KOPT-K1 (cell line): Measurements from ENCODE around the gene RIT2.

Experiments
- H3K27ac ChIP-seq: fragments of 200-600 bp; sonication (generic); 2 replicates; pipeline ENCODE4 v1.5.1; 2016; ENCODE audit warnings: antibody characterized with exemption, mild to moderate bottlenecking, low read depth, low read length; ENCODE audit not compliant: poor library complexity, severe bottlenecking
- H3K36me3 ChIP-seq: fragments of 200-600 bp; sonication (generic); 2 replicates; pipeline ENCODE4 v1.5.1; 2017; ENCODE audit warnings: antibody characterized with exemption, mild to moderate bottlenecking, low read length, moderate library complexity; ENCODE audit not compliant: insufficient read depth
- H3K9me3 ChIP-seq: fragments of 200-600 bp; sonication (generic); 2 replicates; pipeline ENCODE4 v1.5.1; 2017; ENCODE audit warnings: antibody characterized with exemption, low read length, mild to moderate bottlenecking; ENCODE audit not compliant: insufficient read depth, poor library complexity, severe bottlenecking

RIT2 gene

GRCh38 chr18:42734520-42734919 lies 381.0 kb downstream of the RIT2 start:
- no peaks in the 10 kb centered on the region for H3K9me3 ChIP-seq
- no peak overlapping the region for H3K27ac ChIP-seq
- H3K36me3 ChIP-seq, result no peaks in the 10 kb centered on the region

- Histone ChIP-seq H3K9me3 (no peaks in the 10 kb centered on the region), H3K36me3 (no peaks in the 10 kb centered on the region), H3K27ac (no peak overlapping the region)
These were observed 385.2 kb downstream of the RIT2 start for GRCh38 chr18:42730272-42730671.

GRCh38 chr18:42719221-42719620 lies 396.3 kb downstream of the RIT2 start:
- no peak overlapping the region for H3K27ac ChIP-seq
- H3K36me3 ChIP-seq, result no peaks in the 10 kb centered on the region
- no peaks in the 10 kb centered on the region for H3K9me3 ChIP-seq

DNA sequence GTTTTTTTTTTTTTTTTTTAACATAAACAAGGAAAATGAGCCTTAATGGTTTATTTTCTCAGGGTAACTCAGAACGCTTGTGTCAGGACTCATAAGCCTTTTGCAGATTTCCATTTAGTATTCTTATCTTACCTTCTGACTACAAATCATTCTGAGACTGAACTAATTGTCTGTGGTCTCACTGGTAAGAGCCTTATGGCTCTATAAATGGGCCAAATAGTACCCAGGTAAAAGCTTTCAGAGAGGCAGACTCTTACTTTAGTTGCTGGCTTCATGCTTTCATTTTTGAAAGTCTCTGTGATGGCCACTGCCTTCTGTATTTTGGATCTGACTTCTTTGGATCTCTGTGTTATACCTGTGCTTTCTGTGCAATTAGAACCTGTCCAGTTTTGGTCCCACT lies 403.4 kb downstream of the RIT2 start:
- no peaks in the 10 kb centered on the region for H3K9me3 ChIP-seq
- no peak overlapping the region for H3K27ac ChIP-seq
- H3K36me3 ChIP-seq, result no peaks in the 10 kb centered on the region

DNA sequence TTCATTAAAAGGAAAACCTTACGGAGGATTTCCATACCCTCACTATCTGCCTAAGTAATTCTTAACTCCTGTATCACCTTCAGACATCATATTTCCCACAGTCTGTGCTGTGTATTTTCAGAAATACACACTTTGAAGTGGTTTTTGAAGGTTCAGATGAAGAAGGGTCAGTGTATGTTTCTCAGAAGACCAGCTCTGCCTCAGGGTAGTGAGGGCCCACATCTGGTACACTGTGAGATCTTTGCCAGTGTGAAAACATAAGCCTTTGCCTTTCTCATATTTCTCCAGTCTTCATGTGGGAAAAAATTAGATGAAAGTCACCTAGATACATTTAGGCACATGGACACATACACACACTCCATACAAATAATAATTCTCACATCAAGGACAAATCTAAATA lies 408.4 kb downstream of the RIT2 start:
- no peaks in the 10 kb centered on the region for H3K36me3 ChIP-seq
- H3K27ac ChIP-seq, result no peak overlapping the region
- no peaks in the 10 kb centered on the region for H3K9me3 ChIP-seq

- no peaks in the 10 kb centered on the region for H3K36me3 ChIP-seq
- no peaks in the 10 kb centered on the region for H3K9me3 ChIP-seq
- H3K27ac ChIP-seq, result no peak overlapping the region
These were observed 408.9 kb downstream of the RIT2 start for GRCh38 chr18:42706618-42707017.

DNA sequence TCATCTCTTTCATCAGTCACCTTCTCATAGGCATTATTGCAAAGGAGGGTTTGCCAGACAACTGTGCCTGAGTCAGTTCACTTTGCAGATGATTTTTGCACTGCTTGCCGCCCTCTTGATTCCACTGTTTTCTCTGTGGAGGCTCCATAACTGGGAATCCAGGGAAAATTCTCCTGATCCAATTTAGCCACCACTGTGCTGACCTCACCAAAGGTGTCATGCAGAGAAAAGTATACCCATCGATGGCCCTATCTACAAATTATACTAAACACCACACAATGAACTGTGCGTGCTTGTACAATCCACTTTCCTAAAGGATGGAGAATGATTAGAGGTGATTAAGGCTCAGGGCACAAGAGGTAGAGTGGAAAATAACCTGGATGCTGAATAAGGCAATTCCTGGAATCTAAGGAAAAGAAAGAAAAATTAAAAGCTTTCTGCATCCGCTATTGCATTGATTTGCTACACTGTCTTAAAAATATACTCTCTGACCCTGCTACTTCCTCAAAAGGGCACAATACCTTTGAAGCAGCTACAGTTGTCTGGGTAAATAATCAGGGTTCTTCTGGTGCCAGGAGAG lies 409.4 kb downstream of the RIT2 start:
- no peak overlapping the region for H3K27ac ChIP-seq
- no peaks in the 10 kb centered on the region for H3K36me3 ChIP-seq
- no peaks in the 10 kb centered on the region for H3K9me3 ChIP-seq
